HS-27A (cell line): ENCODE measurements around the gene PLEKHM2.

Experiments
- DNase-seq: peaks from one replicate; pipeline ENCODE4 v3.0.0-alpha.2; 2012; ENCODE audit warnings: low read depth, missing footprints

Gene PLEKHM2

GRCh38 chr1:15739745-15740144, 55.6 kb downstream of the PLEKHM2 start:
- no peak for DNase-seq

DNA sequence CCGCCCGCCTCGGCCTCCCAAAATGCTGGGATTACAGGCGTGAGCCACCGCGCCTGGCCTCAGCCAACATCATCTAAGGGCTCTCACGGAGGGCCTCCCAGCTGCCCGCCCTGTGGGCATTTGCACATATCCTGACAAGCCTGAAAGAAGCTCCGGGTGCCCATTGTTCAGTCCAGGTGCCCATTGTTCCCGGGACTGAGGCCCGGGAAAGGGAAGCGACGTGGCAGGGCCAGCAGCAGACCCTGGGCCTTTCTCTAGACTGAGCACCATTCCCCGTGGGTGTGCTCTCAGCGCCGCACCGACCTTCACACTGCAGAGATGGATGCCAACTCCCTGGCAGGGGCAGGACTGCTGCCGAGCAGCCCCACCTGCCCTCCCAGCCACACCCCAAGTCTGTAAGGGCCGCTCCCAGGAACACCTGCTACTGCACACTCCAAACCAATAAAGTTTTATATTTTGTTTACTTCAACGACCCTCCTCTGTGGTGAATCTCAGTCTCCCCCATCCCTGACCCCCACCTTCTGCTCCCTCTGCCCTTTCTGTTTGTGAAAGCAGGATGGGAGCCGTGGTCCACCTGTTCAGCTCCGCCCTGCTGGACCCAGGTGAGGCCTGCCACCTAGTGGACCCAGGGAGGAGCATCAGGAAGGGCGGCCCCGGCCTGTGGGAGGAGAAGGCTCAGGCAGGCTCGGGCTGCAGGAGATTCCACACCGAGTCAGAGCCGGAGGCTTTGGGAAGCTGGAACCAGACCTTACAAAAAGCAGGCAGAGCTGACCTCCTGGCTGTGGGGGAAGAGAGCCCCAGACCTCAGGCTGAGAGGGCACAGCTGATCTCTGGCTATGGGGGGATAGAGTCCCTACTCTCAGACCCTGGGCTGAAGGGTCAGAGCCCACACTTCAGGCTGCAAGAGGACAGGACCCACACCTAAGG, 57.1 kb downstream of the PLEKHM2 start:
- DNase-seq: no peak

DNA sequence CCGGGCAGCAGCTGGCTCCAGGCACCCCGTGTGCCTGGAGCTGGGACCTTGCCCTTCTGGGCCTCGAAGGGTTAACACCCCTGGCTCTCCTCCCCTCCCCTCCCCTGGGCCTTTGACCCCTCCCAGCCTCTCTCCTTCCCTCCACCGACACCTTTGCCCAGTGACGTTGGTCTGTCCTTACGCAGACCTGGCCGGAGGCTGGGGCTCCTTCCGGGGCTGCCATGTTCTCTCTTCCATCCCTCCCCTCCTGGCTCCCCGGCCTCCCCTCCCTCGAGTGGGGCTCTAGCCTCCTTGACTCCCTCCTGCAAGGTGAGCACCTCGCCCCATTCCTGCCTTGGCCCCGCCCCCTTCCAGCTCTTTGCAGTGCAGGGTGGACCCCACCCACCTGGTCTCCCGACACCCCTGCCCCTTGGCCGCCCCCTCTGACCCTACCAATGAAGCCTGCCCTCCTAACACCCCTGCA, 58.2 kb downstream of the PLEKHM2 start, which contains the start of gene TMEM82:
Gene TMEM82 (plus strand): TSS at position 161 of the 463 bp plus-strand sequence. CDS start 61 bp downstream, at position 222.
- DNase-seq: no peak

- no peak for DNase-seq
Observed at GRCh38 chr1:15744122-15744679, 60.1 kb downstream of the PLEKHM2 start.

DNA sequence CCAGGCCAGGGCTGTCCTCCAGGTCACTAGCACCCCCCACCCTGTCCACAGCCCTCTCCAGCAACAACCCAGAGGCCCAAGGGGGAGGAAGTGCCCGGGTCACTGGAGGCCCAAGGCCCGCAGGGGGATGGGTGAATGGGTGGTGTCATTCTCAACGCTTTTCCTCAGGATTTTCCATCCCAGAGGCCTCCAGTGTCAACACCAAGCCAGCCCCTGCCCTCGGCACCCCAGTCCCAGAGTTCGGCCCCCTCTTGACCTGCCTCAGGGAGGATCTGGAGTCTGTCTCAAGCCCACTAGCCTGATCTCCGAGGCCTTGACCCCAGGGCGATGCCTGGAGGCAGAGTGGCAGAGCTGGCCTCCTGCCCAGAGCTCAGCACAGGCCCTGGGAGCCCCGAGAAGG, 63.3 kb downstream of the PLEKHM2 start:
- DNase-seq: no peak

- DNase-seq: no peak
Observed at GRCh38 chr1:15748264-15748663, 64.1 kb downstream of the PLEKHM2 start.

- no peak for DNase-seq
Observed at GRCh38 chr1:15748690-15749398, 64.7 kb downstream of the PLEKHM2 start.

DNA sequence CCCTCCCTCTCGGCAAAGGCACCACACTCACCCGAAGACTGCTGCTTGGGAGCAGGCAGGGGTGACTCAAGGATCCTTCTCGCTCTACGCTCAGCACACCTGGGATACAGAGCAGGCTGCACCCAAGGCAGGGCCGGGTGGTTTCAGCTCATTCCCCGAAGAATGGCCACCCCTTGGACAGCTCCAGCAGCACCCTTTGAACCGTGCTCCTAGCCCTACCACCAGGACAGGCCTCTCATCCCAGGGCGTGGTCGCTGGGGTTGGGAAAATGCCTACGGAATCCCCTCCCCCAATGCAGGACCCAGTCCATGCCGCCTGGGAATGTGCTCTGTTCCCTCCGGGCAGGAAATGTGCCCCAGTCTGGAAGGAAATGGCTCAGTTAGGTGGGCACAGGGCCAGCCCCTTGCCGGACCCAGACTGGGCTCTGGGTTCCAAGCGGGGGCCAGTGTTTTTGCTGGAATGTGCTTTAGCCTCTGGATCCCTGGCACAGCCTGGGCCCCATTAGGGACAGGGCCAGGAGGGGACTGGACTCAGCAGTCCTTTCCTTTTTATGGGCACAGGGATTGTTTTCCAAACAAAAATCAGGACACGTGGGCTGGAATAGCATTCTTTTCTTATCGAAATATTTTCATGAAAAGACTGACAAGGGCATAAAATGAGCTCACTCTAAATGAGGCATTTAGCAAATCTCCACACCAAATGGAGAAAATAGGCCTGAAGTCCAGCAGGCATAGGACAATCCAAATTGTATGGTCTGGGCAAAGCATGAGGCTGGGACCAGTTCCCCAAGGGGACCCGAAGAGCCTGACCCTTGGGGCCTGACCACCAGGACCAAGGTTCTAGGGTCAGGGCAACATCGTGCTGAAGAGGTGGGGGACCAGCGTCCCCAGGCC, 65.5 kb downstream of the PLEKHM2 start:
- no peak for DNase-seq

GRCh38 chr1:15750924-15751323, 66.8 kb downstream of the PLEKHM2 start:
- DNase-seq: no peak

DNA sequence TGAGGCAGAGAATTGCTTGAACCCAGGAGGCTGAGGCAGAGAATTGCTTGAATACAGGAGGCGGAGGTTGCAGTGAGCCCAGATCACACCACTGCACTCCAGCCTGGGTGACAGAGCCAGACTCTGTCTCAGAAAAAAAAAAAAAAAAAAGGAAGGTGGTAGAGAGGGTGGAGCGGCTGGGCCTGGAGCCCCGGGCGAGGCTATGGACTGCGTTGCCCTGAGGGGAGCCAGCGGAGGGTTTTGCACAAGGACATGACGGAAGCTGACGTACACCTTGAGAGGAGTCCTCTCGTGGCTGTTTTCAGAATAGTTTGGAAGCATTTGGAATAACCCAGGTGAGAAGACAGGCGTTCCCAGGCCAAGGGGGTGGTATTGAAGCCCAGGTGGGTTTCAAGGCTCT, 67.6 kb downstream of the PLEKHM2 start:
- DNase-seq: no peak

DNA sequence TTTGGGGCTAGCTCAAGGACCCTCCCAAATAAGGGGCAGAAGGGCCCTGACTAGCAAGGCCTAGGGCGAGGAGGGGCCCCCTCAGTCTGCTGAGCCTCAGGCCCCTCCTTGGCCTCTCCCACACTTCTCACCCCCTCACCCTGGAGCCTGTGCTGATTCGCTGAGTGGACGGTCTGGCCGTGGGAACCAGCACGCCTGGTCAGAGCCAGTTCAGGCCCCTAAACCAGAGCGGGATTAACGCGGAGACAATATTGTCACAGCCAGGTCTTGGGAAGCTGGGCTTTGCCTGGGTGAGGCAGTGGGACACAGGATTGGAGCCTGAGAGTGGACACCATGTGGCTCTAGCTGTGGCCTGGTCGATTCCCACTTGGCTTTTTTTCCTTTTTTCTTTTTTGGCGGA, 69.7 kb downstream of the PLEKHM2 start:
- DNase-seq: no peak

DNA sequence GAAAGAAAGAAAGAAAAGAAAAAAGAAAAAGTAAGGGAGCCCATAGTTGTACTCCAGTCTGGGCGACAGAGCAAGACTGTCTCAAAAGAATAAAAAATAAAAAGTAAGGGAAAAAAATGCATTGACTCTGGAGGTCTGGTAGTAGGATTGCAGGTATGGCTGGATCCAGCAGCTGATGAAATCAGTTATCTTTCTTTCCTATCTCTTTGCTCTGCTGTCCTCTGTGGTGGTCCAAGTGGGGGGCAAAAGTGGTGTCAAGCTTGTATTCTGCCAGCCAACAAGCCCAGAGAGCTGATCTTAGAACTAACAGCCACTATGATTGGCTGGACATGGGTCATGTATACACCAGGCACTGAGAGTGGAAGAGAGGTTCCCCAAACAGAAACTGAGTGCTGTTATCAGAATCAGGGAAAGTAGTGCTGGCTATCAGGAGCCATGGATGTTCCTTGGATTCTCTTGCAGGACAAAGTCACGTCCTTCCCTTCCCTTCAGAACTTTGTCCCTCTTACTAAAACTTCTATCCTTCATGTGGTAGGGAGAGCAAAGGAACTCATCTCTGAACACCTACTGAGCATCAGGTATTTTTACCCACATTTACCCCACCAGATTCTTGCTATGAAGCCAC, 71.0 kb downstream of the PLEKHM2 start:
- DNase-seq: no peak

GRCh38 chr1:15755646-15756040, 71.5 kb downstream of the PLEKHM2 start:
- no peak for DNase-seq

DNA sequence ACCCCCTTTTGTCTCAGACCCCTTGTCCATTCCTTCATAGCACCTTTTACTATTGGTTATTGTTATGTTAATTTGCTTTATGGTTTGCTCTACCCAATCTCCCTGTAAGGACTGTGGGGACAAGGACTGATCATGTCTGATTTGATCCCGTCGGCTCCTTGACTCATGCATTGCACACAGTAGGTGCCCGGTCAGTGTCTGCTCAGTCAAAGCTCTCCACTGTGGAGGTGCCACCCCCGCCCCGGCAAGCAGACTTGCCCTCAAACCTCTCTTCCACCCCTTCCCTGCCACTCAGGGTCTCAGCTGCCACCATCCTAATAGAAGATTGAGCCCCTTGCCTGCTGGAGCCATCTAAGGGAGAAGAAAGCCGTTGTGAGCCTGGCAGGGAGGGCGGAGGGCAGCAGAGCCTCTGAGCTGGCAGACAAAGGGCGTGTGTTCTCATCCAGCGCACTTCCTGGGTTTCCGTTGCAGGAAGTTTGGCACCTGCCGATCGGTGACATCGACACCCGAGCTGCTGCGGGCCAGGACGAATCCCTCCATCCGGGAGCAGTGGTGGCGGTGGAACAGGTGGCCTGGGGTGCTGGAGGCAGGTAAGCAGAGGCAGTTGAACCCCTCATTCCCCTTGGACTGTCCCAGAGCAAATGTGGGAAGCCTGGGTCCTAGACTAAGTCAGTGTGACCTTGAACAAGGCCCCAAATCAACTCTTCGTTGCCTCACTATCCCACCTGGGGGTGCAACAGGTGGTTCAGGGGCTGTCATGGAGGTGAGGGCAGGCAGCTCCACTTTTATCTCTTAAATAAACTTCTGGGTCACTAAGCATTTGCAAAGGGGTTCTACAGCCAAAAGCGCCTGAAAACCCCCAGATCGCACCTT, 72.3 kb downstream of the PLEKHM2 start:
- no peak for DNase-seq

DNA sequence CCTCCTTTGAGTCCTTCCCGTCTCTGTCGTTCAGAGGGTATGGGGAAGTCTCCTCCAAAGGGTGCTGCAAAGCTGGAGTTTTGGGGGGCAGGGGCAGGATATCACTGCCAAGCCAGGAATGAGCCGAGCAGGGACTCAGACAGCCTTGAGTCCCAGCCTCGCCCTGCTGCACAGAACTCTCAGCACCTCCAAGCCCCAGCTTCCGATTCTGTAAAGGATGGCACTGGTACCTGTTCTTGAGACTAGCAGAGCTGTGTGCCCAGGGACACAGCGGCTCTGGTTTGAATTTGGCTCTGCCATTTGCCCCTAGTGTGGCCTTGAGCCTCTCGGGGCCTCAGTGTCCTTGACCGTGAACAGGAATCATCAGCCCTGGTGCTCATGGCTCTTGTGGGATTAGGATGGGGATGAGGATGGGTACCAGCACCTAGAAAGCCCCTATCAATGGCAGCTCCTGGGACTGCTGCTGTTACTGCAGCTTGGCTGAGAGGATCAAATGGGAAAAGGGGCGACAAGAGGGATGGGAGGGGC, 73.0 kb downstream of the PLEKHM2 start:
- no peak for DNase-seq

- no peak for DNase-seq
Observed at GRCh38 chr1:15757575-15758342, 73.6 kb downstream of the PLEKHM2 start.

DNA sequence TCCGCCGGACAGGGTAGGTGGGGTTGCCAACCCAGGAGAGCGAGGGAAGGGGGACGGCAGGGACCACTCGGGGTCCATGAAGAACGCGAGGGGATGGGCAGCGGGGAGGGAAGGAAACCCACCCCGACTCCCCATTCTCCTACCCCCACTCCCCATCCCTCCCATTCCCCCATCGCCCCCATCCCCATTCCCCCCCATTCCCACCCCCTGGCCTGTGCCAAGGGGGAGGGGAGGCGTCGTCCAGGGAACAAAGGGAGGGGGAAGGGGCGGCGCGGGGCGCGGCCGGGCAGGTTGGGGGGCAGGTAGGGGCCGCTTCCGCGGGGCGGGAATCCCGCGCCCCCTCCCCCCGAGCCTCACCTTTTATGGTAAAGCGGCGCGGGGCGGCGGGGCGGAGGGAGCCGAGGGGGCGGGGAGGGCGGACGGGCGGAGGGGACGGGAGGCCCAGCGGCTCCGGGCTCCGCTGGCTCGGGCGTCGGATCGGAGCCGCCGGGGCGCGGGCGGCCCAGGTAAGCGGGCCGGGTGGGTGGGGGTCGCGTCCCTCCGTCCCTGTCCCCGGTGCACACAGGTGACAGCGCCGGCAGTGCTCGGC, 74.3 kb downstream of the PLEKHM2 start, which contains the start of gene FBLIM1:
Gene FBLIM1 (plus strand): TSS at position 453 of the 589 bp plus-strand sequence. CDS start 6,189 bp downstream, outside the sequence.
- no peak for DNase-seq

DNA sequence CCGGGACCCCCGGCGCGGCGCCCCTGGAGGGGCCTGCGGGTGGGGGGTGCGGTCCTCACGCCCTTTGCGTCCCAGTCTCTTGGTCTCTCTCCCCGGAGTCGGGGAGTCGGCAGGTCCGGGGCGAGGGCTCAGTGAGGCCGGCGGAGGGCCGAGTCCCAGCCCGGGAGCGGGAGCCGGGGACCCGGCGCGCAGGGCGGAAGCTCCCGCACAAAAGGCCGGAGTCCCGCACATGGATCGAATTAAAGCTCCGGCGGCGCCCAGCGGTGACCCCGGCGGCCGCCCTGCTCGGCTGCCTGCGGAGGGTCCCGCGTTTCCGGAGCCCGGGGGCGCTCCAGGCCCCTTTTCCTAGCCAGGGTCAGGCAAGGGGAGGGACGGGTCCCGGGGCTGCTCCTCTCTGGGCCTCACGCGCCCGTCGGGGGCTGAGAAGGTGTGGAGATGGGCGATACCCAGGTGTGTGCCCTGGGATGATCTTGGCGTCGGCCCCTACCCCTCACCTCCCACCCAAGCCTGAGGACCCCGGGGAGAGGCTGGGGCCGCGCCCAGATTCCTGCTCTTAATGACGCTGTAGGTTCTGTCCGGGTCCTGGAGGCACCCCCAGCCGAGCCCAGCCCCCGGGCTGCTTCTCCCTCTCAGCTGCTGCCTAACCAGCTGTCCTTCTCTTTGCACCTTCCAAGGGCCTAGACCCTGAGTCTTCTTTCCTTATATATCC, 75.0 kb downstream of the PLEKHM2 start:
- no peak for DNase-seq
